RKO (cell line): ENCODE measurements around the gene RYR3.

Experiments used
- DNase-seq: peaks from one replicate; pipeline ENCODE4 v3.0.0-alpha.2; 2016; ENCODE audit warnings: low spot score

RYR3 gene

GRCh38 chr15:33310481-33311311 is at the start of gene RYR3:
TSS of gene RYR3 (plus strand) at chr15:33310967. CDS start at chr15:33311046, 79 bp downstream.
- no peak for DNase-seq

- no peak for DNase-seq
Observed at GRCh38 chr15:33262306-33262705, 48.5 kb upstream of the RYR3 start.

GRCh38 chr15:33277689-33278088 is 33.1 kb upstream of the RYR3 start:
- no peak for DNase-seq

GRCh38 chr15:33278816-33279612 is 31.8 kb upstream of the RYR3 start:
- DNase-seq = peak; percentile 82

- DNase-seq = no peak
Observed at GRCh38 chr15:33279613-33280205, 31.1 kb upstream of the RYR3 start.

- no peak for DNase-seq
Observed at GRCh38 chr15:33282226-33283020, 28.3 kb upstream of the RYR3 start.

GRCh38 chr15:33283576-33283975 is 27.2 kb upstream of the RYR3 start:
- no peak for DNase-seq

GRCh38 chr15:33284336-33284735 is 26.4 kb upstream of the RYR3 start:
- DNase-seq = no peak

- peak; percentile 65 for DNase-seq
Observed at GRCh38 chr15:33292717-33293307, 18.0 kb upstream of the RYR3 start.

- DNase-seq = no peak
Observed at GRCh38 chr15:33293713-33294334, 16.9 kb upstream of the RYR3 start.

- DNase-seq = no peak
Observed at GRCh38 chr15:33296050-33296449, 14.7 kb upstream of the RYR3 start.

- no peak for DNase-seq
Observed at GRCh38 chr15:33296856-33297255, 13.9 kb upstream of the RYR3 start.

- no peak for DNase-seq
Observed at GRCh38 chr15:33298631-33299030, 12.1 kb upstream of the RYR3 start.

- DNase-seq = no peak
Observed at GRCh38 chr15:33304924-33305323, 5.8 kb upstream of the RYR3 start.

- DNase-seq = no peak
Observed at GRCh38 chr15:33309602-33310276, 1.0 kb upstream of the RYR3 start.

- DNase-seq = no peak
Observed at GRCh38 chr15:33311312-33311971, 675 bp downstream of the RYR3 start.

GRCh38 chr15:33313491-33313890 is 2.7 kb downstream of the RYR3 start:
- DNase-seq = no peak

GRCh38 chr15:33314069-33314468 is 3.3 kb downstream of the RYR3 start:
- DNase-seq = no peak

- no peak for DNase-seq
Observed at GRCh38 chr15:33315044-33315443, 4.3 kb downstream of the RYR3 start.

GRCh38 chr15:33317896-33318295 is 7.1 kb downstream of the RYR3 start:
- no peak for DNase-seq
